Neural progenitor cell (in vitro differentiated cells): ENCODE measurements around the gene NCOA6.

Experiments
- CTCF ChIP-seq: fragments of 200-600 bp; sonication (generic); IDR thresholded peaks from 2 replicates; pipeline ENCODE4 v1.5.1; 2017; ENCODE audit warnings: antibody characterized with exemption, mild to moderate bottlenecking
- EZH2 ChIP-seq: fragments of 200-600 bp; sonication (generic); IDR thresholded peaks from 2 replicates; pipeline ENCODE4 v1.6.1; 2017; ENCODE audit warnings: antibody characterized with exemption, mild to moderate bottlenecking, moderate library complexity

DNA sequence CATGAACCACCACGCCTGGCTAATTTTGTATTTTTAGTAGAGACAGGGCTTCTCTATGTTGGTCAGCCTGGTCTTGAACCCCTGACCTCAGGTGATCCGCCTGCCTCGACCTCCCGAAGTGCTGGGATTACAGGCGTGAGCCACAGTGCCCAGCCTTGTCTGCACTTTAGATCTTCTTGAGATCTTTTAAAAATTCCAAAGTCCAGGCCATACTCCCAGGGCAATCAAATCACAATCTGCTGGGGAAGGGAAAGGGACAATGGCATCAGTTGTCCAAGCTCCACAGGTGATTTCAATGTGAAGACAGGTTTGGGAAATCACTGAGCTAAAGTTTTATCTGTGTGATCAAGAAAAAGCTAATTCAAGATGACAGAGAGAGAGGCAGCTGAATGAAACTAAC lies 16.9 kb downstream of the NCOA6 start:
- no peak for TF ChIP-seq CTCF
- TF ChIP-seq EZH2 = no peak
